ENCODE data around the gene FDX2. TPM values are rescaled to one million over a fixed set of nuclear protein-coding genes. Genes with fewer than 3 reads are reported as not detected.

Gene FDX2
- total RNA-seq, 6 experiments from 2014 or later, result 33.9 to 47.3 (median 38.5) TPM

- Mint-ChIP-seq H3K4me1 (ENCODE audit: low read depth) (no peaks in the 10 kb centered on the region), H3K9me3 (no peaks in the 10 kb centered on the region), H3K36me3 (ENCODE audit: low read depth) (peaks cover 13% of the 10 kb centered on the region; the same call in 1 of the 2 replicates), H3K27ac (no peak overlapping the region), H3K27me3 (ENCODE audit: insufficient read depth) (no peaks in the 10 kb centered on the region; the same call in 1 of the 2 replicates), H3K4me3 (no peak overlapping the region)
- DNase-seq, result no peak
- no peak for TF ChIP-seq CTCF (IDR thresholded peaks at IDR 0.05)
Measured at GRCh38 chr19:10321874-10322835, 6.3 kb upstream of the FDX2 start.

GRCh38 chr19:10321417-10321797 is 5.6 kb upstream of the FDX2 start:
- H3K27ac Mint-ChIP-seq, result no peak overlapping the region
- no peak for TF ChIP-seq CTCF (IDR thresholded peaks at IDR 0.05)
- no peaks in the 10 kb centered on the region for H3K9me3 Mint-ChIP-seq
- H3K27me3 Mint-ChIP-seq (ENCODE audit: insufficient read depth), result no peaks in the 10 kb centered on the region; the same call in 1 of the 2 replicates
- H3K4me1 Mint-ChIP-seq (ENCODE audit: low read depth), result no peaks in the 10 kb centered on the region
- peaks cover 13% of the 10 kb centered on the region; the same call in 1 of the 2 replicates for H3K36me3 Mint-ChIP-seq (ENCODE audit: low read depth)
- no peak for DNase-seq
- H3K4me3 Mint-ChIP-seq, result no peak overlapping the region

- no peak for DNase-seq
- Mint-ChIP-seq H3K27ac (no peak overlapping the region), H3K27me3 (ENCODE audit: insufficient read depth) (no peaks in the 10 kb centered on the region; the same call in 1 of the 2 replicates), H3K36me3 (ENCODE audit: low read depth) (peaks cover 13% of the 10 kb centered on the region; the same call in 1 of the 2 replicates), H3K4me1 (ENCODE audit: low read depth) (peaks cover 6% of the 10 kb centered on the region), H3K4me3 (no peak overlapping the region), H3K9me3 (no peaks in the 10 kb centered on the region)
- TF ChIP-seq CTCF (IDR thresholded peaks at IDR 0.05), result no peak
Measured at GRCh38 chr19:10320602-10321416, 5.0 kb upstream of the FDX2 start.

- H3K4me1 Mint-ChIP-seq (ENCODE audit: low read depth), result peaks cover 21% of the 10 kb centered on the region
- H3K27ac Mint-ChIP-seq, result no peak overlapping the region
- H3K36me3 Mint-ChIP-seq (ENCODE audit: low read depth), result peaks cover 13% of the 10 kb centered on the region; the same call in 1 of the 2 replicates
- no peak for TF ChIP-seq CTCF (IDR thresholded peaks at IDR 0.05)
- peaks cover 3% of the 10 kb centered on the region for H3K27me3 Mint-ChIP-seq (ENCODE audit: insufficient read depth)
- H3K4me3 Mint-ChIP-seq, result no peak overlapping the region
- DNase-seq, result no peak
- no peaks in the 10 kb centered on the region for H3K9me3 Mint-ChIP-seq
Measured at GRCh38 chr19:10318807-10319682, 3.2 kb upstream of the FDX2 start.

Measured in HFFc6 (cell line).